ENCODE results near the gene APOBEC4.

DNA sequence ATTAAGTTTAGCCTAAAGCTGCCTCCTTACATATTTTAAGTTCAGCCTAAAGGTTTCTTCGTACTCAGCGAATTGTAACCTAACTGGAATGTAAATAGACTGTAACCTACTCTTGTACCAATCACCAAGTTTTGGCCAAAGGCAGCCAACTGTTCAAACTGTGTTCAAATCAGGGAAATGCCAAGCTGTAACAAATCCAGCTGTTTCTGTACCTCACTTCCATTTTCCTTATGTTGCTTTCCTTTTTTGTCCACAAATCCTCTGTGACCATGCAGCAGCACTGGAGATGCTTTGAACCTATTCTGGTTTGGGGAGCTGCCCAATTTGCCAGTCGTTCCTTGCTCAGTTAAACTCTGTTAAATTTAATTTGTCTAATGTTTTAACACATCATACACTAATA, 3.2 kb upstream of the APOBEC4 start:
- TF ChIP-seq, protein P1, sequence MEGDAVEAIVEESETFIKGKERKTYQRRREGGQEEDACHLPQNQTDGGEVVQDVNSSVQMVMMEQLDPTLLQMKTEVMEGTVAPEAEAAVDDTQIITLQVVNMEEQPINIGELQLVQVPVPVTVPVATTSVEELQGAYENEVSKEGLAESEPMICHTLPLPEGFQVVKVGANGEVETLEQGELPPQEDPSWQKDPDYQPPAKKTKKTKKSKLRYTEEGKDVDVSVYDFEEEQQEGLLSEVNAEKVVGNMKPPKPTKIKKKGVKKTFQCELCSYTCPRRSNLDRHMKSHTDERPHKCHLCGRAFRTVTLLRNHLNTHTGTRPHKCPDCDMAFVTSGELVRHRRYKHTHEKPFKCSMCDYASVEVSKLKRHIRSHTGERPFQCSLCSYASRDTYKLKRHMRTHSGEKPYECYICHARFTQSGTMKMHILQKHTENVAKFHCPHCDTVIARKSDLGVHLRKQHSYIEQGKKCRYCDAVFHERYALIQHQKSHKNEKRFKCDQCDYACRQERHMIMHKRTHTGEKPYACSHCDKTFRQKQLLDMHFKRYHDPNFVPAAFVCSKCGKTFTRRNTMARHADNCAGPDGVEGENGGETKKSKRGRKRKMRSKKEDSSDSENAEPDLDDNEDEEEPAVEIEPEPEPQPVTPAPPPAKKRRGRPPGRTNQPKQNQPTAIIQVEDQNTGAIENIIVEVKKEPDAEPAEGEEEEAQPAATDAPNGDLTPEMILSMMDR (IDR thresholded peaks at IDR 0.05; ENCODE audit: low read depth, low read length) = no peak
- no peak for TF ChIP-seq EZH2phosphoT487 (IDR thresholded peaks at IDR 0.05; ENCODE audit: low read depth)
